HUES64 (cell line): Measurements from ENCODE around the gene CASP9.
"Not testable (repeated sequence)": the region's sequence is repeated elsewhere in the genome, so short reads cannot be mapped to it uniquely, and the experiment has no call there.

Experiments
- H3K27ac ChIP-seq: 2 replicates; pipeline ENCODE4 v1.7.0; 2013; ENCODE audit warnings: low read depth, low read length, inconsistent platforms
- H3K27me3 ChIP-seq: 2 replicates; pipeline ENCODE4 v1.6.1; 2013; ENCODE audit warnings: mild to moderate bottlenecking, low read length; ENCODE audit not compliant: insufficient read depth
- H3K36me3 ChIP-seq: 2 replicates; pipeline ENCODE4 v1.6.1; 2013; ENCODE audit warnings: mild to moderate bottlenecking, low read length; ENCODE audit not compliant: insufficient read depth
- H3K4me1 ChIP-seq: 2 replicates; pipeline ENCODE4 v1.6.1; 2013; ENCODE audit warnings: mild to moderate bottlenecking, low read length, moderate library complexity; ENCODE audit not compliant: insufficient read depth
- H3K4me3 ChIP-seq: 2 replicates; pipeline ENCODE4 v1.5.1; 2013; ENCODE audit warnings: mild to moderate bottlenecking, low read length, moderate library complexity
- H3K9ac ChIP-seq: 2 replicates; pipeline ENCODE4 v1.6.1; 2013; ENCODE audit warnings: mild to moderate bottlenecking, low read depth, low read length
- H3K9me3 ChIP-seq: 2 replicates; pipeline ENCODE4 v1.6.1; 2013; ENCODE audit warnings: low read depth, low read length; ENCODE audit not compliant: insufficient read depth
- WGBS: fragments of 150-250, 120-280 bp; methylation state at CpG from one replicate; pipeline ENCODE4 v1.1.7; 2013; ENCODE audit warnings: missing lambda C conversion rate; 5-methylcytosine and 5-hydroxymethylcytosine counted together

CASP9 gene

GRCh38 chr1:15492596-15492995 lies 31.4 kb downstream of the CASP9 start:
- H3K4me3 ChIP-seq = no peak overlapping the region
- no peak overlapping the region for H3K27ac ChIP-seq
- WGBS = 95% methylated on average over 5 of the region's 5 CpGs
- H3K9ac ChIP-seq = no peak overlapping the region
- H3K9me3 ChIP-seq = no peaks in the 10 kb centered on the region
- no peaks in the 10 kb centered on the region for H3K27me3 ChIP-seq
- H3K4me1 ChIP-seq = peaks cover 9% of the 10 kb centered on the region; the same call in 1 of the 2 replicates
- peaks cover 20% of the 10 kb centered on the region for H3K36me3 ChIP-seq

- not testable (repeated sequence) for H3K4me1 ChIP-seq
- 93% methylated on average over 4 of the region's 4 CpGs for WGBS
Observed at GRCh38 chr1:15491010-15491409, 33.0 kb downstream of the CASP9 start.

GRCh38 chr1:15489052-15489736 lies 34.8 kb downstream of the CASP9 start:
- Histone ChIP-seq H3K9ac (no peak overlapping the region), H3K27me3 (no peaks in the 10 kb centered on the region), H3K4me3 (no peak overlapping the region), H3K4me1 (no peaks in the 10 kb centered on the region), H3K27ac (no peak overlapping the region), H3K36me3 (peaks cover 16% of the 10 kb centered on the region), H3K9me3 (no peaks in the 10 kb centered on the region)
- WGBS = 86% methylated on average over 13 of the region's 13 CpGs

More at GRCh38 chr1:15491010-15491409, 33.0 kb downstream of the CASP9 start:
- not testable (repeated sequence) for H3K4me3 ChIP-seq, H3K27me3 ChIP-seq, H3K27ac ChIP-seq, H3K9ac ChIP-seq, H3K9me3 ChIP-seq
- H3K36me3 ChIP-seq = peaks cover 20% of the 10 kb centered on the region

GRCh38 chr1:15488371-15488770 lies 35.6 kb downstream of the CASP9 start:
- H3K4me1 ChIP-seq = no peaks in the 10 kb centered on the region
- H3K36me3 ChIP-seq = peaks cover 11% of the 10 kb centered on the region
- H3K9me3 ChIP-seq = no peaks in the 10 kb centered on the region
- H3K9ac ChIP-seq = no peak overlapping the region
- H3K27ac ChIP-seq = no peak overlapping the region
- no peak overlapping the region for H3K4me3 ChIP-seq
- H3K27me3 ChIP-seq = no peaks in the 10 kb centered on the region
- 90% methylated on average over 2 of the region's 3 CpGs for WGBS

DNA sequence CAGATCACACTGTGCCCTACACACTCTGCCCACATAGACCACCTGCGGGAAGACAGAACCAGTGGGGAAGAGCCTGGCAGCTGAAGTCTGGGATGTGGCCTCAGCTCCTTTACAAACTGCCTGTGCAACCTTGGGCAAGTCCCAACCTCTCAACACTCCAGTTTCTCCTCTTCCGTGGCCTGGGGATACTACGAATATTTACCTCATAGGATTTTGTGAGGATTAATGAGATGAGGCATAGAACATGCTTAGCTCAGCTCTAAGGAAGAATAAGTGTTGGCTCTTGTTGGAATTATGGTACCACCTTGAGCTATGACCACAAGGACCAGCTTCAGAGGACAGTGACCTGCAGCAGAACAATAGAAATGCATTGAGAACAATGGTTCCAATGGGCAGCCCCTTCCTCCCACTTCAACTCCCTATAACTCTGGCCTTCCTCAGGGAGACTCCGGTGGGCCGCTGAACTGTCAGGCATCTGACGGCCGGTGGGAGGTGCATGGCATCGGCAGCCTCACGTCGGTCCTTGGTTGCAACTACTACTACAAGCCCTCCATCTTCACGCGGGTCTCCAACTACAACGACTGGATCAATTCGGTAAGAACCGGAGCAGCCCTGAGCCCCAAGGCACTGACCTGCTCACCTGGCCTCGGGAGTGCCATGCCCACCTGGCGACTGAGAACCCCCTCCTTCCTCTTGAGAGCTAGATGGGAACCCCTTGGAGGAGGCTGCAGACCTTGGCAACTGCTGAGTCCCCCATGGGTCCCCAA lies 37.0 kb downstream of the CASP9 start:
- H3K9me3 ChIP-seq, H3K27me3 ChIP-seq, H3K27ac ChIP-seq, H3K4me3 ChIP-seq, H3K4me1 ChIP-seq, H3K36me3 ChIP-seq, H3K9ac ChIP-seq: not testable (repeated sequence)
- 96% methylated on average over 16 of the region's 17 CpGs for WGBS

DNA sequence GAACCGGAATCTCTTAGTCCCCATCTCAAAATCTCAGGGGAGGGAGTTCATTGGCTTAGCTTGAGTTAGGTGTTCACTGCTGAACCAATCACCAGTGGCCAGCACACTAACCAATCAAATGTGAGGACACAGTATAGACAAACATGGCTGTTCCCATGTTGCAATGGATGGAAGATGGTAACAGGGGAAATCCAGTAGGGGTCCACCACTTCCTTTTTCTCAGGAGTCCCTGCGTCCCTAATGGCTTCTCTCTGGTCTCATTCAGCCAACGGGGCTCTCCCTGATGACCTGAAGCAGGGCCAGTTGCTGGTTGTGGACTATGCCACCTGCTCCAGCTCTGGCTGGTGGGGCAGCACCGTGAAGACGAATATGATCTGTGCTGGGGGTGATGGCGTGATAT lies 38.4 kb downstream of the CASP9 start:
- Histone ChIP-seq H3K4me3 (no peak overlapping the region), H3K27ac (no peak overlapping the region), H3K9ac (no peak overlapping the region), H3K27me3 (no peaks in the 10 kb centered on the region), H3K4me1 (no peaks in the 10 kb centered on the region), H3K9me3 (no peaks in the 10 kb centered on the region), H3K36me3 (no peaks in the 10 kb centered on the region)
- WGBS = 93% methylated on average over 6 of the region's 6 CpGs

- H3K9ac ChIP-seq, H3K36me3 ChIP-seq, H3K4me3 ChIP-seq, H3K27ac ChIP-seq, H3K27me3 ChIP-seq, H3K4me1 ChIP-seq, H3K9me3 ChIP-seq: not testable (repeated sequence)
- 99% methylated on average over 4 of the region's 6 CpGs for WGBS
Observed at GRCh38 chr1:15484443-15484842, 39.6 kb downstream of the CASP9 start.

GRCh38 chr1:15483971-15484370 lies 40.0 kb downstream of the CASP9 start:
- no peak overlapping the region for H3K4me3 ChIP-seq
- no peaks in the 10 kb centered on the region for H3K36me3 ChIP-seq
- no peaks in the 10 kb centered on the region for H3K9me3 ChIP-seq
- no peak overlapping the region for H3K27ac ChIP-seq
- H3K9ac ChIP-seq = no peak overlapping the region
- H3K27me3 ChIP-seq = no peaks in the 10 kb centered on the region
- WGBS = 100% methylated on average over 2 of the region's 2 CpGs
- H3K4me1 ChIP-seq = no peaks in the 10 kb centered on the region

DNA sequence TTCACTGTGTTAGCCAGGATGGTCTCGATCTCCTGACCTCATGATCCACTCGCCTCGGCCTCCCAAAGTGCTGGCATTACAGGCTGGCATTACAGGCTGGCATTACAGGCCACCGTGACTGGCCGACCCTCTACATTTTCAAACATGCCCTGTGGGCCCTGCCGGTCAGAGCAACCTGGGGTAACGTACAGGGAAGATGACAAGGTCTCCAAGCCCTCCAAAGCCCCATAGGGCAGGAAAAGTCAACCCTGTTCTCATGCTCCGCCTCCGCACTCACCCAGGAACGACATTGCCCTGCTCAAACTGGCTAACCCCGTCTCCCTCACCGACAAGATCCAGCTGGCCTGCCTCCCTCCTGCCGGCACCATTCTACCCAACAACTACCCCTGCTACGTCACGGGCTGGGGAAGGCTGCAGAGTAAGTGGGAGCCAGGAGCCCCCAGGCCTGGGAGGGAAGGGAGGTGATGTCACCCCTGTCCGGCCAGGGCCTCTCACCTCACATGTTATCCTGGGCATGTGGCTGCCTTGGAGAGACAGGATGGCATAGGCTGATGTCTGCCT lies 41.0 kb downstream of the CASP9 start:
- WGBS = 93% methylated on average over 12 of the region's 16 CpGs
- H3K27ac ChIP-seq, H3K9me3 ChIP-seq, H3K4me1 ChIP-seq, H3K9ac ChIP-seq, H3K27me3 ChIP-seq, H3K36me3 ChIP-seq, H3K4me3 ChIP-seq: not testable (repeated sequence)

- not testable (repeated sequence) for H3K4me1 ChIP-seq, H3K4me3 ChIP-seq, H3K9ac ChIP-seq, H3K27ac ChIP-seq, H3K27me3 ChIP-seq, H3K36me3 ChIP-seq, H3K9me3 ChIP-seq
- 94% methylated on average over 6 of the region's 6 CpGs for WGBS
Observed at GRCh38 chr1:15482455-15482854, 41.6 kb downstream of the CASP9 start.

DNA sequence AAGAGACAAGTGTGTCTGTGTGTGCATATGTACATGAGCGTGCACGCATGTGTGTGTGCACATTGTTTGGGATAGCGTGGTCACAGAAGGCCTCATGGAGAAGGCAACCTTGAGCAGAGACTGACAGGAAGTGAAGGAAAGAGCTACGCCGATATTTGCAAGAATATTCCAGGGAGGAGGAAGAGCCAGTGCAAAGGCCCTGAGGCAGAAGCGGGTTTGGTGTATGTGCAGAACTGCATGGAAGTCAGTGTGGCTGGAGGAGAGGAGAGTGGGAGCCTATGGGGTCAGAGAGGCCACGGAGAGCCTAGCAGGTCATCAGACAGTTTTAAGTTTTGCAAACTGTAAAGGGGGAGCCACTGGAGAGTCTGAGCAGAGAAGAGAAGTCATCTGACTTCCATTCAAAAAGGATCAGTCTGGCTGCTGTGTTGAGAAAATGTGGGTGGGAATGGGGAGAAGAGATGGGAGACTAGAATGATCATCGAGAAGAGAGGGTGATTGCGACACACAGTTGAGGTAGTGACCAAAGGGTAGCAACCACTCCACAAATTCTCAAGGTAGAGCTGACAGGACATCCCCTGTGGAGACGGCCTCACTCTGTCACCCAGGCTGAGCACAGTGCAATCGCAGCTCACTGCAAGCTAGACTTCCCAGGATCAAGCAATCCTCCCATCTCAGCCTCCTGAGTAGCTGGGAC lies 44.2 kb downstream of the CASP9 start:
- Histone ChIP-seq H3K27ac (no peak overlapping the region), H3K9me3 (no peaks in the 10 kb centered on the region), H3K36me3 (no peaks in the 10 kb centered on the region), H3K4me1 (no peaks in the 10 kb centered on the region), H3K27me3 (no peaks in the 10 kb centered on the region), H3K4me3 (no peak overlapping the region), H3K9ac (no peak overlapping the region)
- WGBS = 92% methylated on average over 11 of the region's 11 CpGs
